ENCODE data around the gene CPNE1. TPM values are rescaled to one million over a fixed set of nuclear protein-coding genes. Genes with fewer than 3 reads are reported as not detected.
A peak's percentile ranks its signal among the peaks of the same experiment; 100 is the strongest.
"Not testable (repeated sequence)": the region's sequence is repeated elsewhere in the genome, so short reads cannot be mapped to it uniquely, and the experiment has no call there.

CPNE1 gene
- total RNA-seq, 1 donor from 2014 or later = 22.5 TPM

DNA sequence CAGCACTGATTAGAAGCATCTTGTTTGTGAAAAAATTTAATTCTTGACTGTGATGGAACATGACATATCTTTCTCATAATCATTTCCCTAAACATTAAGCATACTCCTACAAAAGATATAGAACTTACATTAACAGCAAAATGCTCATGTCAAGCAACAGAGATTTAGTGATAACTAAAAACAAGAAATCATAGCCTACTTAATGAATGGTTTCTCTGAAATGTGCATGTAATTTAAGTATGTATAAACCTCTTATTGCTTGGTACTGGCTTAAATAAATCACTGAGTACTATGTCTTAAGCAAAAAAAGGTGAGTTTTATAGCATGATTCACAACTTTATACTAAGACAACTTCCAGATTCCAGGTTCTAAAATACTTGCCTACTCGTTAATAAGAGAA lies 43.8 kb upstream of the CPNE1 start:
- no peak for DNase-seq (ENCODE audit: low read depth)
- TF ChIP-seq, protein P1, sequence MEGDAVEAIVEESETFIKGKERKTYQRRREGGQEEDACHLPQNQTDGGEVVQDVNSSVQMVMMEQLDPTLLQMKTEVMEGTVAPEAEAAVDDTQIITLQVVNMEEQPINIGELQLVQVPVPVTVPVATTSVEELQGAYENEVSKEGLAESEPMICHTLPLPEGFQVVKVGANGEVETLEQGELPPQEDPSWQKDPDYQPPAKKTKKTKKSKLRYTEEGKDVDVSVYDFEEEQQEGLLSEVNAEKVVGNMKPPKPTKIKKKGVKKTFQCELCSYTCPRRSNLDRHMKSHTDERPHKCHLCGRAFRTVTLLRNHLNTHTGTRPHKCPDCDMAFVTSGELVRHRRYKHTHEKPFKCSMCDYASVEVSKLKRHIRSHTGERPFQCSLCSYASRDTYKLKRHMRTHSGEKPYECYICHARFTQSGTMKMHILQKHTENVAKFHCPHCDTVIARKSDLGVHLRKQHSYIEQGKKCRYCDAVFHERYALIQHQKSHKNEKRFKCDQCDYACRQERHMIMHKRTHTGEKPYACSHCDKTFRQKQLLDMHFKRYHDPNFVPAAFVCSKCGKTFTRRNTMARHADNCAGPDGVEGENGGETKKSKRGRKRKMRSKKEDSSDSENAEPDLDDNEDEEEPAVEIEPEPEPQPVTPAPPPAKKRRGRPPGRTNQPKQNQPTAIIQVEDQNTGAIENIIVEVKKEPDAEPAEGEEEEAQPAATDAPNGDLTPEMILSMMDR (conservative IDR thresholded peaks at IDR 0.05; ENCODE audit: low read depth, low read length) = no peak
- H3K4me3 ChIP-seq (ENCODE audit: low read depth, low read length) = no peak overlapping the region

DNA sequence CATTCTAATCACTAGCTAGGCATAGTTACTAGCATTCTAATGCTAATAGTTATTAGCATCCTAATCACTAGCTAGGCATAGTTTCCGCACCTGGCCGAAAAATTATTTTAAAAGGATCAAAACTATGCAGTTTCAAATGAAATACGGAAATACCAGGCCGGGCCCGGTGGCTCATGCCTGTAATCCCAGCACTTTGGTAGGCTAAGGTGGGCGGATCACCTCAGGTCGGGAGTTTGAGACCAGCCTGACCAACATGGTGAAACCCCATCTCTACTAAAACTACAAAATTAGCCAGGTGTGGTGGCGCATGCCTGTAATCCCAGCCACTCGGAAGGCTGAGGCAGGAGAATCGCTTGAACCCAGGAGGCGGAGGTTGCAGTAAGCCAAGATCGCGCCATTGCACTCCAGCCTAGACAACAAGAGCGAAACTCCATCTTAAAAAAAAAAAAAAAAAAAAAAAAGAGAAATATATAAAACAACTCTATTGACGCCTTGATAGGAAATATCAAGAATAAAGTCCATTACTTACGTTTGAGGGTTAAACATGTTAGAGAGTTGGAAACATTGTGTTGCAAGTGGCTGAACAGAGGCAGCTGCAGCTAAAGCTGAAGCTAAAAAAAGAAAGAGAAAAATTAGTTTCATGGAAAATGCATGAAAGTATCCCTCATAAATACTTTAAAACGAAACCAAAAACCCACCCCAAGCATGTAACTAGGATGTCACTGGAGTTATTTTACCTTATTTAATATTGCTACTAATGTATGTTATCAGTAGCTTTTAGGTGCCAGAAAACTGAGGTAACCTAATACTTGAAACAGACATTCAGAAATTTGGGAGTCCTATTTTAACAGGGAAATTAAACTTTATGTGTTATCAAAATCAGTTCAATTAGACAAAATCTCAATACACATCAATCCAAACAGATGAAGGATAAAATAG lies 42.2 kb upstream of the CPNE1 start:
- DNase-seq (ENCODE audit: low read depth); H3K4me3 ChIP-seq (ENCODE audit: low read depth, low read length): not testable (repeated sequence)

DNA sequence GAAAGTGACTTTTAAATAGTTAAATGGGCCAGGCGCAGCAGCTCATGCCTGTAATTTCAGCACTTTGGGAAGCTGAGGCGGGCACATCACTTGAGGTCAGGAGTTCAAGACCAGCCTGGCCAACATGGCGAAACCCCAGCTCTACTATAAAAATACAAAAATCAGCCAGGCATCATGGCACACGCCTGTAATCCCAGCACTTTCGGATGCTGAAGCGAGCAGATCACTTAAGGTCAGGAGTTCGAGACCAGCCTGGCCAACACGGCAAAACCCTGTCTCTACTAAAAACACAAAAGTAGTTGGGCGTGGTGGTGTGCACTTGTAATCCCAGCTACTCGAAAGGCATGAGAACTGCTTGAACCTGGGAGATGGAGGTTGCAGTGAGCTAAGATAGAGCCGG lies 41.2 kb upstream of the CPNE1 start:
- not testable (repeated sequence) for DNase-seq (ENCODE audit: low read depth); H3K4me3 ChIP-seq (ENCODE audit: low read depth, low read length)

DNA sequence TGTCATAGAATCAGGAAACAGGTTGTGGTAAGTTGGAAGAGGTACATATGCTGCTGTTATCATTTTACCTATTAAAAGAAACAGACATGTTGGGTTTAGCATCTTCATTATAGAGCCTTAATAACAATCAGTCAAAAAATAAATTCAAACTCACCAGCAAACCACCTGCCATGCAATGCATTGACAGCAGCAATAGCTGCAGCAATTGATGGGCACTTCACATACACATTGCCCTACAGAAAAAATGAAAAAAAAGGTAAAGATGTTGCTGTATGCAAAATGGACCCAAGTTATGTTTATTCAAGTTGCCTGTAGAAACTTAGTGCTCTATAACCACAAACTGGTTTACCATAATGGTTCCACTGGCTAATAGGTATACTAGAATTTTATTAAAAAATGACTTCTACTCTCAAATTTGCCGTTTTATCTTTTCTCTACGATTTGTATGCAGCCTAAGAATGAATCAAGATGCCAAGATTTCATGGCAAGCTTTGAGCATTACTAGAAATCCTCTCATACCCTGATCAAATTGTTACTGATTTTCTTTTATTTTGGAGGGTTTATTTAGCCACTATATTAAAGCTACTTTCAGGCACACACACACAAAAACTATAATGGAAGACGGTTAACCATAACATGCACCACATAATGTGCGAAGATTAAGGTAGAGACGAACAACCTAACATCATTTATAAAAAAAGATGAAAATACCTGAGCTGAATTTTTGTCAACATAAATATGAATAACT lies 40.0 kb upstream of the CPNE1 start:
- H3K4me3 ChIP-seq (ENCODE audit: low read depth, low read length) = no peak overlapping the region
- DNase-seq (ENCODE audit: low read depth) = no peak
- TF ChIP-seq, protein P1 (conservative IDR thresholded peaks at IDR 0.05; ENCODE audit: low read depth, low read length) = no peak

DNA sequence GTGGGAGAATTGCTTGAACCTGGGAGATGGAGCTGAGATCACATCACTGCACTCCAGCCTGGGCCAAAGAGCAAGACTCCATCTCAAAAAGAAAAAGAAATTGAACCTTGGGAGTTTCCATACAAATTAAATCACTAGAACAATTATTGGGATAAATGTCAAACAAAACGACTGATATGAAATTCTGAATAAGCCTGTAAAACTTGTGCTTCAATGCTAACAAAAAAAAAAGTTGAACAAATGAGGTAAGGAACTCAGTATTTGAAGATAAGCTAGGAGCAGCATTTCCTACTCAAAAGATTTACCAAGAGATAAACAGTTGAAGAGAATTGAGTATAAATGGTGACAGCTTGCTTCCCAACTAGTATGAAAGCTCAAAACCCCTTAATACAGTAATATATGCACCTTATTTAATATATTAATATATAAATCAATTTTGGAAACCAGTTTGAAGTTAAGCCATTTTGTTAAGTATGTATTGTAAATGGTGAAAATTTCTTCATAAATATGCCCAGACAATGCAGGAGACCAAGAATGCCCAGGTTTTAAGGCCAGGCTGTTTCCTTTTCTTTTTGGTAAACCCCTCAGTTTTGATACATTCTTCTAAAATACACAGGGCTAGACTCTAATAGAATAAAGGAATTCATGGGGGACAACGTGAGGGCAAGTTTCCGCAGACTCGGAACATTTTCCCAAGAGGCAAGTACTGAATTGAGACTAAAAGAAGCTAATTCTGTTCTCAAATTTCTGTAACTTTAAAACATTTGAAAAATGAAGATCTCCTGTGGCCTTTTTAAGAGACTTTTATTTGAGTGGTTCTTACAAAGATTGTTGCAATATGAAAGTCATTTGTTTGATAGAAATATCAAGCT lies 38.4 kb upstream of the CPNE1 start:
- no peak overlapping the region for H3K4me3 ChIP-seq (ENCODE audit: low read depth, low read length)
- TF ChIP-seq, protein P1 (conservative IDR thresholded peaks at IDR 0.05; ENCODE audit: low read depth, low read length) = no peak
- no peak for DNase-seq (ENCODE audit: low read depth)

DNA sequence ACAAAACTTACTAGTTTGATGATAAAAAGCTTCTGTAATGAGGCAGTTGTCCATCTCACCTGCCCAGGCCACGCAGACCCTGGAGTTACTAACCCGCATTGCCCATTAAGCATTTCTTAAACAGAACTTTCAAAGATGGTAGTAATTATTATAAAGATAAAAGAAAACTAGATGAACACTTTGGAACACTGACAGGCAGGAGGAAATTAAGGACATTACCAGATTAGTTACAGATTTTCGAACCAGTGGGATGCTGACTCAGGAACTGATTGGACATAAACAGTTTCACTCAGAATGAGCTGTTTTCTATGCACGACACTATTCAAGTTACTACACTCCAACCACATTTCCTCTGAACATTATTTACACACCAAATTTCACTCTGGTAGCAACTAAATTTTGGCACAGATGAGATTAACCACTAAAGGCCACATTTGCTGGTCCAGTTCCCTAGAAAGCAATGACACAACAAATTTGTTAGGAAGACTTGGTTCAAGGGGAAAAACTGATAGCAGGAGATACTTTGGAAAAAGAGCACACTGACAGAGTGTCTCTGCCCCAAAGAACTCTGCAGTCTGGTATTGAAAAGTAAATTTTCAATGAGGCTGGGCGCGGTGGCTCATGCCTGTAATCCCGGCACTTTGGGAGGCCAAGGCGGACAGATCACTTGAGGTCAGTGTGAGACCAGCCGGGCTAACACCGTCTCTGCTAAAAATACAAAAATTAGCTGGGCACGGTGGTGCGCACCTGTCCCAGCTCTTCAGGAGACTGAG lies 37.5 kb upstream of the CPNE1 start:
- TF ChIP-seq, protein P1 (conservative IDR thresholded peaks at IDR 0.05; ENCODE audit: low read depth, low read length) = no peak
- H3K4me3 ChIP-seq (ENCODE audit: low read depth, low read length) = no peak overlapping the region
- no peak for DNase-seq (ENCODE audit: low read depth)

DNA sequence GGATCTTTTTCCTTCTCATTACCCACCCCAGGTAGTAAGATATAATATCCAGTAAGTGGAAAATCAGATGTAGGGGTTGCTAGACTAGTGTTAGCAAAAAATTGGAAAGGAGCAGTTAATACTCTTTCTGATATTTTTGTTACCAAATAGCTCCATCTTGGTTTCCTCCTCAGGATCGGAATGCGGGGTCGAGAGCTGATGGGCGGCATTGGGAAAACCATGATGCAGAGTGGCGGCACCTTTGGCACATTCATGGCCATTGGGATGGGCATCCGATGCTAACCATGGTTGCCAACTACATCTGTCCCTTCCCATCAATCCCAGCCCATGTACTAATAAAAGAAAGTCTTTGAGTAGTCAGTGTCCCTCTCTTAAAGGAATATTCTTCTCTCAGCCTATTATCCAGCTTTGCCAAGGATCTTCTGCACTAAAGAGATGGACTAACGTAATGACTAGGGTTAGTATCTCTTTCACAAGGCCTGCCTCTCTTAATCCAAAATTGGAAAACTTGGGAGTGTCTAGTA lies 36.0 kb upstream of the CPNE1 start:
- TF ChIP-seq, protein P1 (conservative IDR thresholded peaks at IDR 0.05; ENCODE audit: low read depth, low read length) = no peak
- no peak for DNase-seq (ENCODE audit: low read depth)
- H3K4me3 ChIP-seq (ENCODE audit: low read depth, low read length) = peak overlapping the region; percentile 84
